OCI-LY7 (cell line): Measurements from ENCODE around the gene SLC19A3. TPM values are rescaled to one million over a fixed set of nuclear protein-coding genes. Genes with fewer than 3 reads are reported as not detected.

ENCODE experiments used
- BruUV-seq: library from RNA; stranded (reverse); fragments of 400-500 nt; replicated peaks from 2 replicates; lab custom pipeline; 2021; lab: Mats Ljungman, UMichigan
- CTCF ChIA-PET: fragments of 300-600 bp; sonication (Branson Sonifier 250); formaldehyde crosslinking; loops from one replicate; lab custom pipeline; 2022; ENCODE audit warnings: antibody characterized with exemption; ENCODE audit not compliant: unreplicated experiment; lab: Charles Lee
- POLR2A ChIA-PET: fragments of 300-600 bp; sonication (Branson Sonifier 250); formaldehyde crosslinking; loops from one replicate; lab custom pipeline; 2022; ENCODE audit warnings: antibody characterized with exemption; lab: Charles Lee
- DNase-seq: peaks from one replicate; pipeline ENCODE4 v3.0.0-alpha.2; 2015; ENCODE audit warnings: low spot score
- H2AFZ ChIP-seq: fragments of 200-600 bp; sonication (generic), shearing (Covaris generic); 2 replicates; pipeline ENCODE4 v1.6.1; 2014; ENCODE audit warnings: mild to moderate bottlenecking, antibody characterized with exemption, low read length, moderate library complexity
- H3K27ac ChIP-seq: fragments of 200-600 bp; sonication (generic); 2 replicates; pipeline ENCODE4 v1.5.1; 2014; ENCODE audit warnings: mixed run types, low read depth, mild to moderate bottlenecking, moderate library complexity, low read length, inconsistent platforms; ENCODE audit not compliant: poor library complexity, severe bottlenecking
- H3K36me3 ChIP-seq: fragments of 200-600 bp; sonication (generic); 2 replicates; pipeline ENCODE4 v1.6.1; 2014; ENCODE audit warnings: mild to moderate bottlenecking, antibody characterized with exemption, low read length, moderate library complexity, mixed read lengths; ENCODE audit not compliant: insufficient read depth
- H3K4me1 ChIP-seq: fragments of 200-600 bp; sonication (generic); 2 replicates; pipeline ENCODE4 v1.5.1; 2014; ENCODE audit warnings: mild to moderate bottlenecking, low read length; ENCODE audit not compliant: insufficient read depth, poor library complexity, severe bottlenecking
- H3K4me2 ChIP-seq: fragments of 200-600 bp; sonication (generic); 2 replicates; pipeline ENCODE4 v1.6.1; 2014; ENCODE audit warnings: mild to moderate bottlenecking, low read length
- H3K4me3 ChIP-seq: fragments of 200-600 bp; sonication (generic); 2 replicates; pipeline ENCODE4 v1.5.1; 2014; ENCODE audit warnings: mild to moderate bottlenecking, low read depth, low read length; ENCODE audit not compliant: poor library complexity, severe bottlenecking
- H3K79me2 ChIP-seq: fragments of 200-600 bp; sonication (generic); 2 replicates; pipeline ENCODE4 v1.6.1; 2016; ENCODE audit warnings: low read depth, mild to moderate bottlenecking, low read length, moderate library complexity, mixed read lengths; ENCODE audit not compliant: insufficient read depth
- H3K9me2 ChIP-seq: fragments of 200-600 bp; sonication (generic); 2 replicates; pipeline ENCODE4 v1.6.1; 2016; ENCODE audit warnings: mild to moderate bottlenecking, low read length, mixed read lengths; ENCODE audit not compliant: insufficient read depth
- H3K9me3 ChIP-seq: fragments of 200-600 bp; sonication (generic); 2 replicates; pipeline ENCODE4 v1.6.1; 2014; ENCODE audit warnings: mild to moderate bottlenecking, mixed run types, low read length, mixed read lengths
- H4K20me1 ChIP-seq: fragments of 200-600 bp; sonication (generic); 2 replicates; pipeline ENCODE4 v1.6.1; 2014; ENCODE audit warnings: mild to moderate bottlenecking, antibody characterized with exemption, low read length, moderate library complexity, mixed read lengths; ENCODE audit not compliant: insufficient read depth
- EZH2phosphoT487 ChIP-seq: fragments of 200-600 bp; sonication (generic); IDR thresholded peaks from 2 replicates; pipeline ENCODE4 v1.6.1; 2018; ENCODE audit warnings: low read depth, borderline replicate concordance, mild to moderate bottlenecking, mixed run types, antibody characterized with exemption, low read length, moderate library complexity, mixed read lengths
- intact Hi-C: fragments of 100-400 bp; cut with micrococcal nuclease; formaldehyde crosslinking; loops from one replicate; pipeline ENCODE4 v1.10.0; 2022; ENCODE audit not compliant: unreplicated experiment
- total RNA-seq, 2 experiments: library from RNA; depleted of rRNA in 1 of 2; stranded (reverse); fragments of >200 nt in 1 of 2; shearing (Covaris generic) in 1 of 2; gene quantifications; 2 replicates each; pipeline ENCODE4 v1.2.3, GENCODE V29; 2014 to 2022
- TF ChIP-seq, protein P1 (sequence below): fragments of 200-600 bp; sonication (generic); conservative IDR thresholded peaks from 2 replicates; pipeline ENCODE4 v1.5.1; 2014; ENCODE audit warnings: mild to moderate bottlenecking, antibody characterized with exemption, low read length, moderate library complexity, mixed read lengths

Gene SLC19A3
- total RNA-seq, 2 experiments from 2014 or later, result not detected

GRCh38 chr2:227661827-227662226, 56.0 kb downstream of the SLC19A3 start:
- Histone ChIP-seq H3K4me3 (no peak overlapping the region), H3K27ac (no peak overlapping the region), H3K4me1 (no peaks in the 10 kb centered on the region), H2AFZ (no peak overlapping the region), H3K4me2 (no peak overlapping the region), H3K9me2 (no peaks in the 10 kb centered on the region), H4K20me1 (no peaks in the 10 kb centered on the region), H3K9me3 (no peaks in the 10 kb centered on the region), H3K79me2 (no peaks in the 10 kb centered on the region), H3K36me3 (no peaks in the 10 kb centered on the region)
- POLR2A ChIA-PET, result no interaction called here
- DNase-seq, result no peak
- CTCF ChIA-PET, result no interaction called here
- no peak for TF ChIP-seq EZH2phosphoT487
- TF ChIP-seq, protein P1, sequence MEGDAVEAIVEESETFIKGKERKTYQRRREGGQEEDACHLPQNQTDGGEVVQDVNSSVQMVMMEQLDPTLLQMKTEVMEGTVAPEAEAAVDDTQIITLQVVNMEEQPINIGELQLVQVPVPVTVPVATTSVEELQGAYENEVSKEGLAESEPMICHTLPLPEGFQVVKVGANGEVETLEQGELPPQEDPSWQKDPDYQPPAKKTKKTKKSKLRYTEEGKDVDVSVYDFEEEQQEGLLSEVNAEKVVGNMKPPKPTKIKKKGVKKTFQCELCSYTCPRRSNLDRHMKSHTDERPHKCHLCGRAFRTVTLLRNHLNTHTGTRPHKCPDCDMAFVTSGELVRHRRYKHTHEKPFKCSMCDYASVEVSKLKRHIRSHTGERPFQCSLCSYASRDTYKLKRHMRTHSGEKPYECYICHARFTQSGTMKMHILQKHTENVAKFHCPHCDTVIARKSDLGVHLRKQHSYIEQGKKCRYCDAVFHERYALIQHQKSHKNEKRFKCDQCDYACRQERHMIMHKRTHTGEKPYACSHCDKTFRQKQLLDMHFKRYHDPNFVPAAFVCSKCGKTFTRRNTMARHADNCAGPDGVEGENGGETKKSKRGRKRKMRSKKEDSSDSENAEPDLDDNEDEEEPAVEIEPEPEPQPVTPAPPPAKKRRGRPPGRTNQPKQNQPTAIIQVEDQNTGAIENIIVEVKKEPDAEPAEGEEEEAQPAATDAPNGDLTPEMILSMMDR, result no peak
- BruUV-seq, result no TSS peak
- intact Hi-C loops, result no loop called here

GRCh38 chr2:227661025-227661649, 56.7 kb downstream of the SLC19A3 start:
- ChIA-PET CTCF (no interaction called here), POLR2A (no interaction called here)
- H3K4me1 ChIP-seq, result no peaks in the 10 kb centered on the region
- no peak for DNase-seq
- no peaks in the 10 kb centered on the region for H3K9me2 ChIP-seq
- H3K4me3 ChIP-seq, result no peak overlapping the region
- BruUV-seq, result no TSS peak
- H3K36me3 ChIP-seq, result no peaks in the 10 kb centered on the region
- TF ChIP-seq, protein P1, result no peak
- no peak for TF ChIP-seq EZH2phosphoT487
- H3K27ac ChIP-seq, result no peak overlapping the region
- H4K20me1 ChIP-seq, result no peaks in the 10 kb centered on the region
- H3K79me2 ChIP-seq, result no peaks in the 10 kb centered on the region
- intact Hi-C loops, result no loop called here
- H3K4me2 ChIP-seq, result no peak overlapping the region
- no peak overlapping the region for H2AFZ ChIP-seq
- H3K9me3 ChIP-seq, result no peaks in the 10 kb centered on the region

GRCh38 chr2:227657199-227657845, 60.5 kb downstream of the SLC19A3 start:
- Histone ChIP-seq H3K9me2 (no peaks in the 10 kb centered on the region), H3K4me2 (no peak overlapping the region), H3K9me3 (no peaks in the 10 kb centered on the region), H3K4me1 (no peaks in the 10 kb centered on the region), H3K27ac (no peak overlapping the region), H3K79me2 (no peaks in the 10 kb centered on the region), H3K36me3 (no peaks in the 10 kb centered on the region), H3K4me3 (no peak overlapping the region), H2AFZ (no peak overlapping the region), H4K20me1 (no peaks in the 10 kb centered on the region)
- DNase-seq, result no peak
- BruUV-seq, result no TSS peak
- intact Hi-C loops, result loop anchor here (10.0 kb wide), 1 partner anchor 227 kb away; no protein-coding TSS in a partner anchor
- ChIA-PET POLR2A (interaction anchor here (1.0 kb wide), 1 partner anchor 24 kb away, joined by 6 read pairs; no protein-coding TSS in a partner anchor), CTCF (interaction anchor here (0.7 kb wide), 1 partner anchor 177 kb away, joined by 3 read pairs; no protein-coding TSS in a partner anchor)
- TF ChIP-seq, protein P1, result no peak
- no peak for TF ChIP-seq EZH2phosphoT487
